CD14-positive monocyte (primary cell): Measurements from ENCODE around the gene PEDS1. TPM values are rescaled to one million over a fixed set of nuclear protein-coding genes. Genes with fewer than 3 reads are reported as not detected.

Experiments used
- DNase-seq, 3 donors: peaks; one replicate each; pipeline ENCODE4 v3.0.0-alpha.2; 2011 to 2022
- H2AFZ ChIP-seq: 2 replicates; pipeline ENCODE4 v1.6.0; 2012; ENCODE audit warnings: mild to moderate bottlenecking, low read depth, low read length, inconsistent platforms; ENCODE audit not compliant: insufficient read depth, poor library complexity, severe bottlenecking
- H3K27ac ChIP-seq, 2 donors: 1 replicate in 1 of 2; 2 replicates in 1 of 2; pipeline ENCODE4 v1.5.1; 2012 to 2013; ENCODE audit warnings: low read length in 2 of 2, control low read depth in 1 of 2, inconsistent platforms in 1 of 2, low read depth in 1 of 2, mild to moderate bottlenecking in 1 of 2
- H3K27me3 ChIP-seq, 2 donors: one replicate each; pipeline versions ENCODE4 v1.6.0 to v1.6.1; 2011 to 2013; ENCODE audit warnings: low read length in 2 of 2; ENCODE audit not compliant: control insufficient read depth in 2 of 2, insufficient read depth in 2 of 2
- H3K36me3 ChIP-seq, 2 donors: replicated peaks in 1 of 2; 1 replicate in 1 of 2; 2 replicates in 1 of 2; pipeline versions ENCODE4 v1.5.1 to v1.6.1; 2012 to 2013; ENCODE audit warnings: low read length in 2 of 2, control low read depth in 1 of 2, inconsistent platforms in 1 of 2, mild to moderate bottlenecking in 1 of 2; ENCODE audit not compliant: insufficient read depth in 2 of 2, control insufficient read depth in 1 of 2
- H3K4me1 ChIP-seq, 2 donors: 1 replicate in 1 of 2; 2 replicates in 1 of 2; pipeline versions ENCODE4 v1.5.1 to v1.6.1; 2012 to 2013; ENCODE audit warnings: low read length in 2 of 2, control low read depth in 1 of 2, inconsistent platforms in 1 of 2, mild to moderate bottlenecking in 1 of 2, moderate library complexity in 1 of 2; ENCODE audit not compliant: insufficient read depth in 2 of 2, control insufficient read depth in 1 of 2
- H3K4me2 ChIP-seq: replicated peaks from 2 replicates; pipeline ENCODE3; 2012; ENCODE audit warnings: low read length, moderate library complexity, mild to moderate bottlenecking; ENCODE audit not compliant: poor library complexity, severe bottlenecking; ENCODE audit errors: extremely low read depth
- H3K4me3 ChIP-seq, 3 experiments: fragments of 200-600 bp in 1 of 3; sonication (generic) in 1 of 3; replicated peaks in 1 of 3; 1 replicate in 2 of 3; 2 replicates in 1 of 3; pipeline ENCODE4 v1.5.1; 2011 to 2013; ENCODE audit warnings: low read length in 3 of 3, mild to moderate bottlenecking in 3 of 3, control low read depth in 2 of 3, low read depth in 2 of 3, inconsistent platforms in 1 of 3, moderate library complexity in 1 of 3
- H3K79me2 ChIP-seq: 2 replicates; pipeline ENCODE4 v1.6.0; 2012; ENCODE audit warnings: mild to moderate bottlenecking, control low read depth, inconsistent platforms, low read length, moderate library complexity; ENCODE audit not compliant: insufficient read depth
- H3K9ac ChIP-seq: 2 replicates; pipeline ENCODE4 v1.6.0; 2017; ENCODE audit warnings: low read length, mild to moderate bottlenecking; ENCODE audit not compliant: insufficient read depth, poor library complexity, severe bottlenecking
- H3K9me3 ChIP-seq, 2 donors: replicated peaks in 1 of 2; 1 replicate in 1 of 2; 2 replicates in 1 of 2; pipeline versions ENCODE4 v1.5.1 to v1.6.1; 2012 to 2013; ENCODE audit warnings: low read length in 2 of 2, control low read depth in 1 of 2; ENCODE audit not compliant: control insufficient read depth in 1 of 2, insufficient read depth in 1 of 2
- H4K20me1 ChIP-seq: 2 replicates; pipeline ENCODE4 v1.6.0; 2012; ENCODE audit warnings: mild to moderate bottlenecking, low read length, control low read depth, moderate library complexity; ENCODE audit not compliant: insufficient read depth
- H3K27ac Mint-ChIP-seq, 7 donors: one replicate each; pipeline ENCODE4 v1.8.0; 2020; ENCODE audit warnings: mild to moderate bottlenecking in 7 of 7, mixed read lengths in 7 of 7, moderate library complexity in 6 of 7, inconsistent platforms in 2 of 7
- H3K27me3 Mint-ChIP-seq, 3 donors: one replicate each; pipeline ENCODE4 v1.8.0; 2021 to 2022; ENCODE audit warnings: low read depth in 3 of 3, mild to moderate bottlenecking in 3 of 3, mixed read lengths in 3 of 3, moderate library complexity in 3 of 3, inconsistent platforms in 1 of 3
- H3K36me3 Mint-ChIP-seq, 2 donors: one replicate each; pipeline ENCODE4 v1.8.0; 2020; ENCODE audit warnings: mixed read lengths in 2 of 2, inconsistent platforms in 1 of 2, mild to moderate bottlenecking in 1 of 2
- H3K4me1 Mint-ChIP-seq: one replicate; pipeline ENCODE4 v1.8.0; 2020; ENCODE audit warnings: mild to moderate bottlenecking, mixed read lengths
- H3K4me3 Mint-ChIP-seq, 2 donors: one replicate each; pipeline ENCODE4 v1.8.0; 2020; ENCODE audit warnings: mild to moderate bottlenecking in 2 of 2, mixed read lengths in 2 of 2, moderate library complexity in 1 of 2
- H3K9me3 Mint-ChIP-seq, 7 donors: one replicate each; pipeline ENCODE4 v1.8.0; 2020 to 2022; ENCODE audit warnings: mixed read lengths in 7 of 7, mild to moderate bottlenecking in 6 of 7, moderate library complexity in 6 of 7, inconsistent platforms in 2 of 7
- WGBS: methylation state at CpG from one replicate; pipeline ENCODE4 v1.1.5; 2013; ENCODE audit warnings: missing lambda C conversion rate; ENCODE audit not compliant: insufficient coverage; 5-methylcytosine and 5-hydroxymethylcytosine counted together
- intact Hi-C, 2 donors: fragments of 100-400 bp; cut with micrococcal nuclease; formaldehyde crosslinking; loops; one replicate each; pipeline versions ENCODE4 v1.15.0 to v1.15.1; 2023
- polyA plus RNA-seq, 3 donors: library from polyadenylated mRNA; depleted of rRNA in 1 of 3; unstranded in 2 of 3; stranded (reverse) in 1 of 3; fragments of 300-500 nt in 2 of 3; fragments of >200 nt in 1 of 3; fragmentation: Illumina TruSeq in 2 of 3; gene quantifications; 1 replicate in 2 of 3; 2 replicates in 1 of 3; pipeline ENCODE4 v1.2.3, GENCODE V29; 2012 to 2021
- TF ChIP-seq, protein P1 (sequence below): fragments of 200-600 bp; IDR thresholded peaks from one replicate; pipeline ENCODE4 v1.8.0; 2022; ENCODE audit warnings: antibody characterized with exemption, mild to moderate bottlenecking

The PEDS1 gene
- polyA plus RNA-seq, 3 donors = 19.6 to 48.1 (median 25.2) TPM

DNA sequence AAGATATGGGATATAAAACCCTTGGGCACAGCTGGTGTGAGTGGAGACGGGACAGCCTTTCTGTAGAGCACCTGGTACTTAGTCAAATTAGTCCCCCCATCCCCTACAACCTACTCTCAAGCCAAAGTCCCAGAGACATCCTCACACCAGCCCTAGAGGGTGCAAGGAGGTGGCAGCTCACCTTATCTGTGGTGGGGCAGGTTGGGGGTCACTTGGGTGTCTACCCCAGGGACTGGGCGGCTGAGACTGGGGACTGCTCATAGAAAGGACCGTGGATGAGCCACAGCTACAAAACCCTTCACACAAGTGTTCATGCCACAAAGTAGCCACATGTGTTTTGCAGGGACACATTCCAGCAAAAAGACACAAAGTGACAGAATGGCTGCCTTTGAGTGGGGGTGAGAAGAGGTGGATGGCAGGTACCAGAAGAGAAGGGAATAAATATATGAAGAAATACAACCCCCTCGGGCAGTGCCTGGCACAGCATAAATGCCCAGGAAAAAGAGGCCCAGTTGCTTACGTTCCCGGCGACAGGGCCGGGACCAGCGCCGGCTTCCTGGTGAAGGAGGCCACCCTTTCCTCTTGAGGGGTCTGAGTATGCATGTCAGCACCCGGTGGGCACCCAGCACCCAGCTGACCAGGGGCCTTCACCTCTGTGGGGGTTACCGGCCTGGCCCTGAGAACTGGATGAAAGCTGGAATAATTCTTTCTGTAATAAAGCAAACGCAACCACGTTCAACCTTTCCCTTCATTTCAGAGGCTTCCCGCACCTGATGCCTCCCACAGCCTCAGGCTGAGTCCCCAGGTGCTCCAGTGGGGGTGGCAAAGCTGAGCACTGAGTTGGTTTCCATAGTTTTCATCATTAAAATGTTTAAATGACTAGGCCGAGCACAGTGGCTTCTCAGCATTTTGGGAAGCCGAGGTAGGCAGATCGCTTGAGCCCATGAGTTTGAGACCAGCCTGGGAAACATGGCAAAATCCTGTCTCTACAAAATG, 22.7 kb upstream of the PEDS1 start:
- H3K4me1 ChIP-seq = peaks cover 12% of the 10 kb centered on the region in 2 donors
- no peaks in the 10 kb centered on the region for H3K36me3 ChIP-seq
- H3K27ac ChIP-seq = no peak overlapping the region
- peaks cover 0 to 10% of the 10 kb centered on the region in 2 donors for H3K27me3 ChIP-seq
- H3K4me3 ChIP-seq = no peak overlapping the region
- H4K20me1 ChIP-seq = no peaks in the 10 kb centered on the region
- intact Hi-C loops = no loop called here
- Mint-ChIP-seq H3K4me1 (peaks cover 9% of the 10 kb centered on the region), H3K9me3 (peaks cover 0 to 2% (median 0%) of the 10 kb centered on the region in 7 donors), H3K27me3 (peaks cover 12 to 20% (median 13%) of the 10 kb centered on the region in 3 donors), H3K4me3 (no peak overlapping the region), H3K27ac (no peak overlapping the region), H3K36me3 (peaks cover 0 to 2% of the 10 kb centered on the region in 2 donors)
- TF ChIP-seq, protein P1, sequence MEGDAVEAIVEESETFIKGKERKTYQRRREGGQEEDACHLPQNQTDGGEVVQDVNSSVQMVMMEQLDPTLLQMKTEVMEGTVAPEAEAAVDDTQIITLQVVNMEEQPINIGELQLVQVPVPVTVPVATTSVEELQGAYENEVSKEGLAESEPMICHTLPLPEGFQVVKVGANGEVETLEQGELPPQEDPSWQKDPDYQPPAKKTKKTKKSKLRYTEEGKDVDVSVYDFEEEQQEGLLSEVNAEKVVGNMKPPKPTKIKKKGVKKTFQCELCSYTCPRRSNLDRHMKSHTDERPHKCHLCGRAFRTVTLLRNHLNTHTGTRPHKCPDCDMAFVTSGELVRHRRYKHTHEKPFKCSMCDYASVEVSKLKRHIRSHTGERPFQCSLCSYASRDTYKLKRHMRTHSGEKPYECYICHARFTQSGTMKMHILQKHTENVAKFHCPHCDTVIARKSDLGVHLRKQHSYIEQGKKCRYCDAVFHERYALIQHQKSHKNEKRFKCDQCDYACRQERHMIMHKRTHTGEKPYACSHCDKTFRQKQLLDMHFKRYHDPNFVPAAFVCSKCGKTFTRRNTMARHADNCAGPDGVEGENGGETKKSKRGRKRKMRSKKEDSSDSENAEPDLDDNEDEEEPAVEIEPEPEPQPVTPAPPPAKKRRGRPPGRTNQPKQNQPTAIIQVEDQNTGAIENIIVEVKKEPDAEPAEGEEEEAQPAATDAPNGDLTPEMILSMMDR = no peak
- H3K4me2 ChIP-seq = no peak overlapping the region
- DNase-seq = no peak
- H3K9ac ChIP-seq = no peak overlapping the region
- no peaks in the 10 kb centered on the region for H3K79me2 ChIP-seq
- WGBS = 99% methylated on average over 9 of the region's 18 CpGs
- H2AFZ ChIP-seq = no peak overlapping the region
- H3K9me3 ChIP-seq = no peaks in the 10 kb centered on the region

DNA sequence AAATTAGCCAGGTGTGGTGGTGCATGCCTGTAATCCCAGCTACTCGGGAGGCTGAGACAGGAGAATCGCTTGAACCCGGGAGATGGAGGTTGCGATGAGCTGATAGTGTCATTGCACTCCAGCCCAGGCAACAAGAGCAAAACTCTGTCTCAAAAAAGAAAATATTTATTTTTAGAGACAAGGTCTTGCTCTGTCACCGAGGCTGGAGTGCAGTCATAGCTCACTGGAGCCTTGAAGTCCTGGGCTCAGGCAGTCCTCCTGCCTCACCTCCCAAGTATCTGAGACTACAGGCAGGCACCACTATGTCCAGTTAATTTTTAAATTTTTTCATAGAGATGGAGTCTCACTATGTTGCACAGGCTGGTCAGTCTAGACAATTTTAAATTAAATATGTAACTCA, 20.9 kb upstream of the PEDS1 start:
- H3K4me1 Mint-ChIP-seq = peaks cover 11% of the 10 kb centered on the region
- no peak for DNase-seq
- intact Hi-C loops = loop anchor here (5.0 kb wide), 1 partner anchor 197 kb away; no protein-coding TSS in a partner anchor
- H3K9me3 Mint-ChIP-seq = peaks cover 0 to 4% (median 0%) of the 10 kb centered on the region in 7 donors
- H3K36me3 ChIP-seq = no peaks in the 10 kb centered on the region
- H3K4me1 ChIP-seq = peaks cover 12% of the 10 kb centered on the region in 2 donors
- TF ChIP-seq, protein P1 = no peak
- H3K9ac ChIP-seq = no peak overlapping the region
- no peak overlapping the region for H3K4me3 ChIP-seq
- H3K27me3 Mint-ChIP-seq = peaks cover 15 to 20% (median 15%) of the 10 kb centered on the region in 3 donors
- no peak overlapping the region for H3K27ac Mint-ChIP-seq
- no peak overlapping the region for H3K27ac ChIP-seq
- H3K36me3 Mint-ChIP-seq = peaks cover 0 to 2% of the 10 kb centered on the region in 2 donors
- no peak overlapping the region for H3K4me3 Mint-ChIP-seq
- 93% methylated on average over 3 of the region's 5 CpGs for WGBS
- peaks cover 0 to 10% of the 10 kb centered on the region in 2 donors for H3K27me3 ChIP-seq
- H3K4me2 ChIP-seq = no peak overlapping the region
- H4K20me1 ChIP-seq = no peaks in the 10 kb centered on the region
- no peaks in the 10 kb centered on the region for H3K79me2 ChIP-seq
- H2AFZ ChIP-seq = no peak overlapping the region
- H3K9me3 ChIP-seq = no peaks in the 10 kb centered on the region
